Kasumi-1 (cell line): ENCODE results near the gene CLMP.
"Not testable (repeated sequence)": the region's sequence is repeated elsewhere in the genome, so short reads cannot be mapped to it uniquely, and the experiment has no call there.

Source experiments
- DNase-seq, 2 experiments: peaks; one replicate each; lab custom pipeline; 2025; lab: John Stamatoyannopoulos, UW

CLMP gene

GRCh38 chr11:123168241-123168640 lies 26.8 kb downstream of the CLMP start:
- DNase-seq = no peak

DNA sequence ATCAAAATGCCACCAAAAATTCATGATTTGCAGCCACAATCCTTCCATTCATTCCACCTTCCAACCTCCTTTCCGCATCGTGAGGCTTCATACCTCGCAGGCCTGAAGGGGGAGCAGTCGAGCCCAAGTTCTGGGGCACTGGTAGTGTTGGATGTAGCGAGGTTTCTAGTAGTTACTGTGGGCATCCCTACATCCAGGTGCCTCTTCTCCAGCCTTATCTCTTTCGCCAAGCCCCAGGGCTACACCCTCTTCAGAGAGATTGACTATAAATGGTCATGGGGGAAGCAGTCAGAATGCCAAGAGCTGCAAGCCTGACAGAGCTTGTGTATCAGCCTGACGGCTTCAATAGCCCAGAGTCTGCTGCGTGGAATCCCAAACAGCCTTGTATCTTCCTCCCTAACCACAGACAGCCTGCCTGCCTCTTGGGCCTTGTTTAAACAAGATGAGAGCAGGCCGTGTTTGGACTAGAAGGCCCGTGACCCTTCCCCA lies 28.9 kb downstream of the CLMP start:
- DNase-seq = peak in 1 of 2 experiments; percentile 9

DNA sequence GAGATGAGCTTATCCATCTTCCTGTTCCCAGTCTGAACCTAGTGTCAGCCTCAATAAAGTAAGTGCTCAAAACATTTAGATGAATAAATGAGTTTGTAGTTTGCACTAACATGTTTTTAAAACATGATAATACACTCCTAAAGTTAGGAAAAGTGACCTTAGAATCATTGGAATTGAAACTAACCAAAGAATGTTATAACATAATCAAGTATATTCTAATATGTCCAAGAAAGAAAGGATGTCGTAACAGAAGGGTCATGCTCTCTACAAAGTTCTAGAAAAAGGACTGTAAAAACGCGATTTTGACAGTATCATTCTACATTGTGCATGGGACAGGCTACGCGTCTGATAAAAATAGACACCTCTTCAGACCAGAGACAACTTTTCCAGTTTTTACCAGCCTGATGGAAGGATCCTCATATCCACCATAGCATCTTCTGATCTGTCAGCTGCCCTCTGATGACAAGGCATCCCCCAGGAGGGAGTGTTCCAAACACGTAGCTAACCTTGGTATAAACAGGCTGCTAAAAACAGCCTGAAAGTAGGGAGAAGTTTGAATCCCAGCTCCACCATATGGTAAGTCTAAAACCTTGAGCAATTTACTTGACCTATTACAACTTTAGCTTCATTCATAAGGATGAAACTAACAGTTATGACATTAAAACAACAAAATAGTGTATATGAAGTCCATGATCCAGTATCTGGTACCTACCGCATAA lies 30.2 kb downstream of the CLMP start:
- DNase-seq = no peak

GRCh38 chr11:123163621-123164020 lies 31.4 kb downstream of the CLMP start:
- no peak for DNase-seq

DNA sequence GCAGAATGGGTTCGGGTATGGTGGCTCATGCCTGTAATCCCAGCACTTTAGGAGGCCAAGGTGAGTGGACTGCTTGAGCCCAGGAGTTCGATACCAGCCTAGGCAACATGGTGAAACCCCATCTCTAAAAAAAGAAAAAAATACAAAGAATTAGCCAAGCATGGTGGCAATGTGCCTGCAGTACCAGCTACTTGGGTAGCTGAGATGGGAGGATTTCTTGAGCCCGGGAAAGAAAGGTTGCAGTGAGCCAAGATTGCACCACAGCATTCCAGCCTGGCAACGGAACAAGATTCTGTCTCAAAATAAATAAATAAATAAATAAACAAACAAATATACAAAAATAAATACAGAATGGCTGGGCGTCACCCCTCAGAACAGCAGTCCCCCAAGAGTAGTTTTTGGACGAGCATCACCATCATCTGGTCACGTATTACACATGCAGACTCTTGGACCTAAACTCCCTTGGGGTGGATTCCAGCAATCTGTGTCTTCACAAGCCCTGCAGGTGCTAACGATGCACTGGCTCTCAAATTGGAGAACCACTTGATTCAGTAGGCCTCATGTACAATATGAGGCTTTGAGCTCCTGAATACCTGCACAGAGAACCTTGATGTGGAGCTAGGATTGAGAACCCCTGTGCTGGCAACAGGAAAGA lies 33.5 kb downstream of the CLMP start:
- DNase-seq = no peak

DNA sequence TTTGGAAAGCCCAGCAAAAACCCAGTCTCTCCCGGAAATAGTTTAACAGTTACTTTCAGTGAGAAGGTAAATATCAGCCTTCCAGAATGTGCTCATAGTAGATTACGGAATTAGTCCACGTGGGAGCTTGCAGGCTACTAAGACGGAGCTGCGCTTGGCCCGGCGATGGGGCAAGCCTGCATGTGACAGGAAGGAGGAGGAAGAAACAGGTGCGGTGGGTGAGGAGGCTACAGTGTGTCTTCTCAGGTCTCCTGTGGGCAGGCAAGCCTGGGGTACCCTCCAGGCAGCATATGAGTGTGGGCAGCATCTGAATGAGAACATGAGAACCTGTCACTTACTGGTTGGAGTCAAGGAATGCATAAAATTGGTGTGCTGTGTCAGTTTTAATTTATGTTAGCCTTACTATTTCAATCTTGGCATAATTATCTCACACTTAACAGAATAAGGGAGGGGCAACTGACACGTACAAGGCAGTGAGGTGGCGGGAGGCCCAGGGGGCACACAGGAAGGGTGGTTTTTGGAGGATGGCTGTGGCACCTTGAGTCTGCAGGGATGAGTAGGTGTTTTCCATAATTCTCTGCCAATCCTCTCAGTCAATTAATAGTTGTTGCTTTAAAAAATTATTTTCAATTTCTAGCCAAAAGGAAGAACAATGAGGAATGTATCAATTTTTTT lies 35.7 kb downstream of the CLMP start:
- no peak for DNase-seq

DNA sequence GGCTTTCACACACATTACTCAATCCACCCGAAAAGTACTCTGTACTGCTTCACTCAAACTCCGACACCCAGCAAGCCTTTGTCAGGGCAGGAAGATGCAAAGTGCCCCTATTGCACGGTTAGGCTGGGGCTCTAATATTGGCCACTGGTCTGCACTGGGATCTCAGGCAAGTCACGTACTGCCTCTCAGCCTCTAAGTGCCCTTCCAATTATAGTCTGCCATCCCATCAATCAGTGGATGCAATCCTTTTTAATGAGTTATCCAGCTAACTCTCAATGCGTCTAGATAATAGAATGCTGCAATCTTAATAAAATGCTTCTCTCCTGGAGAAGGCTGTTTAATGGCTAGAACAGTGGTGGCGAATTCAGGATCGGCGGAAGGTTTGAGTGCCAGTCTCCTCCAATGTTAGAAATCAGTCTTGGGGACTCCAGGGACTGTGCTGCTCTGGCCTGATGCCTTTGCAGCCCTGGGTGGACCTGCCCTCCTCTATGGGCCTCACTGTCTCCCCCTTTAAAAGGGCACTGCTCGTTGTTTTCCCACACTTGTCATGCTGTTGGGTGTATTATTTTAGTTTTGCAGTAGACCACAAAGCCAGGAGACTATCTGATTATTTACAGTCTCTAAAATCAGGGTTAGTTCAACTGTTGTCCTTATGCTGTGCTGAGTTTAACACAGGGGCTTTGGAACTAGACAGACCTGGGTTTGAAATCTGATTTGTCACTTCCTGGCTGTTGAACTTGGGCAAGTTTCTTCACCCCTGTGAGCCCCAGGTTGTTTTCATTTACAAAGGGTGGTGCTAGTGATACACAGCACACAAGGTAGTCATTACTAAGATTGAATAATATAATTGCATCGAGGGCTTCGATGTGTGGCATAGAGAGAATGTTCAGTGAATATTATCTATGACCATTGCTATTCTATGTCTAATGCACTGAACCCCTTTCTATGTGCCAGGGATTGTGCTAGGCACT lies 36.7 kb downstream of the CLMP start:
- DNase-seq = no peak

DNA sequence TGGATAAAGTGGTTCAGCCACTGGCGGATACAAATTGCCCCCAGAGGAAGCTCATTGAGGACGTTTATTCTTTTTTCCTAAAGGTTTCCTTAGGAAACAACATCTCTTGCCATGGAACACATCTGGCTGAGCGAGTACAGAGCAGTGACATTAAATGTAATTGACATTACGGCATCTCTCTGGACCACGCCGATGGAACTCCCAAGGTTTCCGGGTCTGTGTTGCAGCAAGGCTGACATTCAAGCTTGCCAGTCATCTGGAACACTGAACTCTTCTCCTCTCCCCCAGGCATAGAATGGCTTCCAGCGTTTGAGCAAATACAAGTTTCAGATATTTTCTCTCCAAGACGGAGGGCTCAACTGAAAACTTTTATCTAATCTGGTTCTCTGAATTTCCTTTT lies 42.1 kb downstream of the CLMP start:
- DNase-seq = no peak

DNA sequence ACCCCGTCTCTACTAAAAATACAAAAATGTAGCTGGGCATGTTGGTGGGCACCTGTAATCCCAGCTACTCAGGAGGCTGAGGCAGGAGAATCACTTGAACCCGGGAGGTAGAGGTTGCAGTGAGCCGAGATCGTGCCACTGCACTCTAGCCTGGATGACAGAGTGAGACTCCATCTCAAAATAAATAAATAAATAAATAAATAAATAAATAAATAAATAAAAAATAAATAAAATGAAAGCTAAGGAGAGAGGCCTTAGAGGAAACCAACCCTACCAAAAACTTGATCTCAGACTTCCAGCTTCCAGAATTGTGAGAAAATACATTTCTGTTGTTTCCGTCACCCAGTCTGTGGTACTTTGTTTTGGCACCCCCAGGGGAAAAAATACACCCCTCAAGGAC lies 42.7 kb downstream of the CLMP start:
- not testable (repeated sequence) for DNase-seq

DNA sequence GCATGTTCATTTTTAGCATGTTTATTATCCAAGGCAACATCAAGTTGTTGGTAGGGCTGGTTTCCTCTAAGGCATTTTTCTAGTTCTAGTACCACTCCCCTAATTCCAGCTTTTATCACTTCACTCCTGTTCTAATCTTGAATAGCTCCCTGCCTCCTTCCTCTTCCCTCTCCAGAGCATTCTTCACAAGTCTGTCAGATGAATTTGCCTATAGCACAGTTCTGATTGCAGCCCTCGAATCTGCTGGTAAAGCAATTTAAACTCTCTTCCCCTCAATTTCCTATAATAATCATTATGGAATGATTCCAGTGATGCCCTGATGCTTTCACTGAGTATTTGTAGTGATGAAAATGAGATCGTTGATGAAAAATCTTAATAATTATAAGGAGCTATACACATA lies 43.3 kb downstream of the CLMP start:
- no peak for DNase-seq

- no peak for DNase-seq
These were observed 43.7 kb downstream of the CLMP start for GRCh38 chr11:123151366-123151765.

DNA sequence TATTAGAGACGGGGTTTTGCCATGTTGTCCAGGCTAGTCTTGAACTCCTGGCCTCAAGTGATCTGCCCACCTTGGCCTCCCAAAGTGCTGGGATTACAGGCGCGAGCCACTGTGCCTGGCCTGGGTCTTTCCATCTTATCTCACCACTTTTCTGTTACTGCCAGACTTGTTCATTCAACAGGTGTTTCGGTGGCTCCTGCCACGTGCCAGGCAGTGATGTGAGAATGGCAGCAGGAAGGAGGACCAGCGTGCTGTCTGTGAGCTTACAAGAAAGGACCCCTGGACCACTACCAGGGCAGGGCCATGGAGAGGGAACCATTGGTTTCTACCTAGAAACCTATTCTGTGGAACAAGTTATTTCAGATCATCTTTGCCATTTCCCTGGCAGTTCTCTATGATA lies 44.2 kb downstream of the CLMP start:
- DNase-seq = no peak

DNA sequence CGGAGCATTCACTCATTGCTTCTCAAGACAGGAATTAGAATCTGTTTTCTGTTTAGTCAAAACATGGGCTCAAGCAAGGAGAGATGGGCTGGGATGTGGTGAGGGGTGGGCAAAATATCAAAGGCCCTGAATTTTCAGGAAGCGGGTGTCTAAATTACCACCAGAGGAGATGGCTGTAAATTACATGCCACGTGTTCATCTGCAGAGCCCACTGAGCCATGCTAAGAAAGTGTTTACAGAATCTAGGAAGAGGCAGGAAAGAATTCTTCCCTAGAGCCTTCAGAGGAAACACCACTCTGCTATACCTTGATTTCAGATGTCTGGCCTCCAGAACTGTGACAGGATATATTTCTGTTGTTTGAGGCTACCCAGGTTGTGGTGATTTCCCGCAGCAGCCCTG lies 46.1 kb downstream of the CLMP start:
- no peak for DNase-seq

GRCh38 chr11:123145661-123146060 lies 49.4 kb downstream of the CLMP start:
- DNase-seq = no peak

GRCh38 chr11:123145220-123145619 lies 49.8 kb downstream of the CLMP start:
- DNase-seq = no peak

- no peak for DNase-seq
These were observed 50.3 kb downstream of the CLMP start for GRCh38 chr11:123144707-123145106.

DNA sequence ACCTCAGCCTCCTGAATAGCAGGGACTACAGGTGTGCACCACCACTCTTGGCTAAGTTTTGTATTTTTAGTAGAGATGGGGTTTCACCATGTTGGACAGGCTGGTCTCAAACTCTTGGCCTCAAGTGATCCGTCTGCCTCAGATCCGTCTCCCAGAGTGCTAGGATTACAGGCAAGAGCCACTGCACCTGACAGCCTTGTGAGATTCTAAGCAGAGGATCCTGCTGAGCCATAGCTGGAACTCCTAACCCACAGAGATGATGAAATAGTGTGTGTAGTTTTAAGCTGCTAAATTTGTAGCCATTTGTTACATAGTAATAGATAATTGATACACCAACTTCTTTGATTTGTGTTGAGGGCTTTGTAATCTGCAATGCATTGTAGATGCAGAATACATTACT lies 51.1 kb downstream of the CLMP start:
- DNase-seq = no peak

DNA sequence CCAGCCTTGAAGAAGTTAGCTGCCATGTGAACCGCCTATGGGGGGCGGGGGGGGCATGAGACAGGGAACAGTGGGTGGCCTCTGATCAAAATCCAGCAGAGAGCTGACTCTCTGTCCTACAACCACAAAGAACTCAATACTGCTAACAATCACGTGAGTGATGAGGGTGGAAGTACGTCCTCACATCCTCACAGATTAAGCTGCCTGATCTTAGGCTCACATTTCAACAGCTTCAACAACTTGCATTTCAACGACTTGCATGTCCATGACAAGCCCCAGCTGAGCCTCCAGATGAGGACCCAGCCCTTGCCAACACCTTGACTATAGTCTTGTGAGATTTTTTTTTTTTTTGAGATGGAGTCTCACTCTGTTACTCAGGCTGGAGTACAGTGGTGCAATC lies 51.6 kb downstream of the CLMP start:
- no peak for DNase-seq

- no peak for DNase-seq
These were observed 55.8 kb downstream of the CLMP start for GRCh38 chr11:123139206-123139605.

- peak; percentile 47 to 64 for DNase-seq
These were observed 57.4 kb downstream of the CLMP start for GRCh38 chr11:123137431-123138224.

GRCh38 chr11:123135863-123136446 lies 59.1 kb downstream of the CLMP start:
- DNase-seq = no peak
